ENCODE results near the gene CA9.

The CA9 gene

GRCh38 chr9:35717132-35717870 is 43.6 kb downstream of the CA9 start:
- no peak for DNase-seq (ENCODE audit: low spot score)

- no peak for DNase-seq (ENCODE audit: low spot score)
Measured at GRCh38 chr9:35718721-35719511, 45.2 kb downstream of the CA9 start.

GRCh38 chr9:35719546-35719945 is 45.8 kb downstream of the CA9 start:
- no peak for DNase-seq (ENCODE audit: low spot score)

DNA sequence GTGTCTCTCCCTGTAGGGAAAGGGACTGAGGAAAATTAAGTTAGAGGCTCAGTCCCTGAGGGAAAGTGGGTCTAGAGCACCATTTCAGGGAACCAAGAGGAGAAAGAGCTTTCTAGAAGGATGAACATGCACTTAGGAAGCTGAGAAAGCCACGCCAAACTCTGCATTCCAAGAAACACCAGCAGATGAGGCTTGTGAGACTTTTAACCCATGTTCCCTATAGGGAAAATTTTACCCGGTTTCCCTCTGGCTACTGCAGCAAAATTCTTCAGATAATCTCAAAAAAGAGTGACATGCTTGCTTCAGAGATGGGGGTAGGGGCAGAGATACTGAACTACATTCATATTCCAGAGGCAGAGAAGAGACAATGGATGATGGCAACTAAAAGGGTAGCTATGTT is 49.7 kb downstream of the CA9 start:
- DNase-seq (ENCODE audit: low spot score) = no peak

GRCh38 chr9:35723908-35724307 is 50.2 kb downstream of the CA9 start:
- no peak for DNase-seq (ENCODE audit: low spot score)

DNA sequence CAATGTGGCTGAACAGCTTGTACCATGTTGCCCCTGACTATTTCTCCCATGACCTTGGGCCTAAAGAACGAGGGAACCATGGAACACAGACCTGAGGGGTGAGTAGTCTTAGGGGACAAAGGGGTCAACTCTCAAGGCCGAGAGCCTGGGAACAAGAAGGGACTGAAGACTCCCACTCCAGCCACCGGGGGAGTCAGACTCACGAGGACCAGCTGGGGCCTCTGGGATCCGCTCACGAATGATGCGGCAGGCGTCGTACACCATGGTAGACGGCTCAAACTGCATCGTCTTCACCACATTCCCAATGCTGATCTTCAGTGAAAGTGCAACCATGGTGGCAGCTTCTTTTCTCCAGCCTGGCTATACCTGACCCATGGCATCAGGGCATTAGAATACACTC is 51.6 kb downstream of the CA9 start:
- DNase-seq (ENCODE audit: low spot score) = no peak

DNA sequence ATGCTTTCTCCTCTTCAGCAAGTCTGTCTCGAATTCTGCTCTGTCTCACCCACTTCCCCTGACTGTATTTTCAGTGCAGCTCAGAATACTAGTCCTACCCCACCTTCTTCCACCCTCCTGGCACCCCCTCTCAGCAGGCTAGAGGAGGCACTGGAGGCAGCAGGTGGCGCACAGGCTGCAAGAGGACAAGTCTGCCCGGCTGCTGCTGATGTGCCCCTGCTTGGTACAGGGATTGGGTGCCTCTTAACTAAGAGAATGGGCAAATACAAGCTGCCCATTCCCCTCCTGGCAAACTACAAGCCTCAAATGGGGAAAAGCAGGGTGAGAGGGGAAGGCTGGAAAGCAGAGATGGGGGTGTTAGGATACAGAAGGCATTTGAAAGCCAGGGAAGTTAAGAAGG is 53.2 kb downstream of the CA9 start:
- peak; percentile 63 for DNase-seq (ENCODE audit: low spot score)

DNA sequence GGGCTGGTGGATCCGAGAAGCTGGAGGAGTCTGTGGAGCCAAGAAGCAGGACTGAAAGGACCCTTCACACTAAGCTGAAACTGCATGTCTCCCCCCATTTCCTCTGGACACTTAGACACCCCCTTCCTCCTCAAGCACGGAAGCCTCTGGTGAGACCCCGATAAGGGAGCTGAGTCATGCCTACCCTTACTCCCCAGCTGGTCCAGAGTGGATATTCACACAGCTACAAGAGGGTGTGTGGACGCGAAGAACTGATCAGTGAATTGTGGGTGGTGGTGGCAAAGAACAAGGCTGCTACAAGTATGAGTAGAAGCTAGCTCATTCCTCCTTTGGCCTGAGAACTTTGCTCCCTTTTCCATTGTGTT is 53.9 kb downstream of the CA9 start:
- peak; percentile 42 for DNase-seq (ENCODE audit: low spot score)

DNA sequence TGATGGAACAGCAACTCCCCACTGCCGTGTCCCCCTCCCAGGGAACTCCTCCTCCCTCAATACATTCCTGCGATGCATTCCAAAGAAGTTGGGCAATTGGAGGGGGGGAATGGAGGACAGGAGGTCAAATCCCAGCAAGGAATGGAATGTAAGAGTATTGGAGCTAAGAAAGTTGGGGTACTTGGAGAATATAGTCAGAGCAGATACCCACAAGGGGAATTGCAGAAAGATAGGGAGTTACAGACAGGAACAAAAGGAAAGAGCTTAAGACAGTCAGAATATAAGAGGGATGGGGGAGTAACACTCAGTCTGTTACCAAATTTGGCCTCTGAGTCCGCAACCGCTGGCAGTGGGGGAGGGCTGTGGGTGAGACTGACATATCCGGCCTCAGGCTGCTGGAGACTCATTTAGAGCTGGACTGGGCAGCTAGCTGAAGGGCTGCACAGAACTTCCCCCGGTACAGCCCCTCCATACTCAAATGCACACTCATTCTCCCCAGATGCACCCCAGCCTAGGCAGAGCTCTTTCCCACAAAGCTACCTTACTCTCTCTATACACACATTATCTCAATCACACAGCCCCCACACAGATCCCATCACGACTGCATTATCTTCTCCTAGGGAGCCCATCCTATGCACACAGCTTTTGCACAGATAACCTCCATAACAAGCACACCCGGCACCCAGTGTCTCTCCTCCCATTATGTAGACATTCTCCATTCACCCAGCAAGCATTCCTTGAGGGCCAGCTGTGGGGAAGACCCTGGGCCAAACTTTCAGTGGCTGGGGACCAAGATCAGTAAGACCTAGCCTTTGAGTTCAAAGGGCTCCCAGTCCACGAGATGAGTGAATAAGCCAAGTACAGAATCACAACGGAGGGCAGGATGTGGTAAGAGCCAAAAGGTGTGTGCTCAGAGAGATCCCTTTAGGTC is 54.6 kb downstream of the CA9 start:
- peak; percentile 55 for DNase-seq (ENCODE audit: low spot score)

- DNase-seq (ENCODE audit: low spot score) = no peak
Measured at GRCh38 chr9:35729101-35729500, 55.4 kb downstream of the CA9 start.

DNA sequence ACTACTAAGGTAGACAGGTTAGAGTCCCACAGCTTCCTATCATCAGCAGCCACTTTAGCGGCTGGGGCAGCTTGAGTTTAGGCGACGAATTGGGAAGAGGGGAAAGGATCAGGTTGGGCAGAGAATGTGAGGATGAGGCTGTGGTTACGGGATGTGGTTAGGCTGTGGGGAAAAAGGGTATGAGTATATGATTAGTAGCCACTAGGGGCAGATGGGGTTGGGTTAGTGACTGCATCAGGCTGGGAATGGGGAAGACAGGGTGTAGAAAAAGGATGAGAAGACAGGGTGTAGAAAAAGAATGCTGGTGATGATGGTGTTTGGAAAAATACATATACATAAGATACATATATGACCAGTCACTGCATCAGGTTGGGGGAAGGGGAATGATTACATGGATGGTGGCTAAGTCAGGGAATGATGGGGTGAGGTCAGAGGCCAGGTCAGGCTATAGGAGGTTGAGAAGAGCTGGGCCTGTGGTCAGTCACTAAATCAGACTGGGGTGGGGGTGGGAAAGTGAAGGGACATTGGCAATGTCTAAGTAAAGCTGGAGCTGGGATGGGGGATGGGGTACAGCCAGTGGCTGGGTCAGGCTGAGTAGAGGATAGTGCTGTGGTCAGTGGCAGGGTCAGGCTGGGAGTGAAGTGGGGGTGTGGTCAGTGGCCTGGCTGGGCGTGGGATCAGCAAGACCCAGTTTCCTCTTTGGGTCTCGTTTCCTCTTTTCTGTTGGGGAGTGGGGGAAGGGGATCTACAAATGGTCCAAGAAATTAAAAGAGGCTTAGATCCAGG is 56.2 kb downstream of the CA9 start:
- DNase-seq (ENCODE audit: low spot score) = peak; percentile 69

GRCh38 chr9:35730486-35730854 is 56.7 kb downstream of the CA9 start:
- no peak for DNase-seq (ENCODE audit: low spot score)

Measured in hematopoietic multipotent progenitor cell treated with erythropoietin and hydrocortisone succinate and interleukin-3 and kit ligand, for 15 days (in vitro differentiated cells).